GM12801 (cell line): ENCODE data around the gene DNMT3L.

Source experiments
- TF ChIP-seq, protein P1 (sequence below): IDR thresholded peaks from one replicate; pipeline ENCODE4 v1.5.1; 2011; ENCODE audit warnings: control low read depth; ENCODE audit not compliant: insufficient read length; ENCODE audit errors: extremely low read depth

DNMT3L gene

DNA sequence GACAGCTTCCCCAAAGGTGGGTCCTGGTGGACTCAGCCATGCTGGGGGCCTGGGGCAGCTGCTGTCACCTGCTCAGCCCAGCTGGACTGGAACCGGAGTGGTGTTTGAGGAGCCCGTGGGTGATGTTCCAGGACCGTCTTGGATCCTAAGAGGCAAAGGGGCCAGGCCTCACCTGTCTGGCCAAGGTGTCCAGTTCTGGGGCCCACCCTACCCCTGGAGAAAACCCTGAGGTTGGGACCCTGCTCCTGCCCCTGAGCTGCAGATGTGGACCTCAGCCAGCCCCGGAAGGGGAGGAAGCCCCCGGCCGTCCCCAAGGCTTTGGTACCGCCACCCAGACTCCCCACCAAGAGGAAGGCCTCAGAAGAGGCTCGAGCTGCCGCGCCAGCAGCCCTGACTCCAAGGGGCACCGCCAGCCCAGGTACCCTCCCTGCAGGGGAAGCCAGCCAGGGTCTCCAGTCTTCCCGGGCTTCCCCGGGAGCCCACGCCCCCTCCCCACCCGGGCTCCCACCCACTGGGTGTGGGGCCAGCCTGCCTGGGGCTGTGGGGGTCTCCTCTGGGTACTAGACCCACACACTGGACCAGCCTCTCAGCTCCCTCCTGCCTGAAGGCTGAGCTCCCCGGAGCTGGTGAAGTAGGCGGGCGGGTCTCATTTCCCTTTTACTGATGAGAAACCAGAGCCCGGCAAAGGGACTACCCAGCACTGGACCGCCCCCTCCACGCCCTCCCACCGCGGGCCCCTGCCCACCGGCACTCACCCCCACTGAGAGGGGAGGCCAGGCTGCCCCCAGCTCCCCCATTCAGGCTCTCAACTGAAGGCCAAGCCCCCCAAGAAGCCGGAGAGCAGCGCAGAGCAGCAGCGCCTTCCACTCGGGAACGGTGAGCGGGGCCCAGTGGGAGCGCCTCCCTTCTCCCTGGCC, 25.3 kb upstream of the DNMT3L start:
- TF ChIP-seq, protein P1, sequence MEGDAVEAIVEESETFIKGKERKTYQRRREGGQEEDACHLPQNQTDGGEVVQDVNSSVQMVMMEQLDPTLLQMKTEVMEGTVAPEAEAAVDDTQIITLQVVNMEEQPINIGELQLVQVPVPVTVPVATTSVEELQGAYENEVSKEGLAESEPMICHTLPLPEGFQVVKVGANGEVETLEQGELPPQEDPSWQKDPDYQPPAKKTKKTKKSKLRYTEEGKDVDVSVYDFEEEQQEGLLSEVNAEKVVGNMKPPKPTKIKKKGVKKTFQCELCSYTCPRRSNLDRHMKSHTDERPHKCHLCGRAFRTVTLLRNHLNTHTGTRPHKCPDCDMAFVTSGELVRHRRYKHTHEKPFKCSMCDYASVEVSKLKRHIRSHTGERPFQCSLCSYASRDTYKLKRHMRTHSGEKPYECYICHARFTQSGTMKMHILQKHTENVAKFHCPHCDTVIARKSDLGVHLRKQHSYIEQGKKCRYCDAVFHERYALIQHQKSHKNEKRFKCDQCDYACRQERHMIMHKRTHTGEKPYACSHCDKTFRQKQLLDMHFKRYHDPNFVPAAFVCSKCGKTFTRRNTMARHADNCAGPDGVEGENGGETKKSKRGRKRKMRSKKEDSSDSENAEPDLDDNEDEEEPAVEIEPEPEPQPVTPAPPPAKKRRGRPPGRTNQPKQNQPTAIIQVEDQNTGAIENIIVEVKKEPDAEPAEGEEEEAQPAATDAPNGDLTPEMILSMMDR: no peak

DNA sequence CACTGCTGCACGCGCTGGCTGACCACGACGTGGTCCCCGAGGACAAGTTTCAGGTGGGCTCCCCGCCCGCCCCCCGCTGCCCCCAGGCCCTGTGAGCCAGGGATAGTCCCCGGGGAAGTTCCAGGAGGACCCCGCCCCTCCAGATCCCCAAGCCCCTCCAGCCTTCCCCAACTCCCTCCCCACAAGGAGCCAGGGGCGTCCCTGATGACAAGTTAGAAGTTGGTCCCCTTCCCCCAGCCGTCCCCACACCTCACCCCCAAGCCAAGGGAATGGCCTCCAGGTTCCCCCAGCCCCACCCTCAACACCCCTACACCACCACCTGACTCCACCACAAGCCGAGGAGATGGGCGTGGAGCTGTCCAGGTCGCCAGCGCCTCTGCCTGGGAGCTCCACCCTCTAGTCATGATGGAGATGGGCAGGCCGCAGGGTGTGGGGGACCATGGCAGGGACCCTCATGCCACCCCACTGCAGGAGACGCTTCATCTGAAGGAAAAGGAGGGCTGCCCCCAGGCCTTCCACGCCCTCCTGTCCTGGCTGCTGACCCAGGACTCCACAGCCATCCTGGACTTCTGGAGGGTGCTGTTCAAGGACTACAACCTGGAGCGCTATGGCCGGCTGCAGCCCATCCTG, 24.5 kb upstream of the DNMT3L start:
- TF ChIP-seq, protein P1: no peak

DNA sequence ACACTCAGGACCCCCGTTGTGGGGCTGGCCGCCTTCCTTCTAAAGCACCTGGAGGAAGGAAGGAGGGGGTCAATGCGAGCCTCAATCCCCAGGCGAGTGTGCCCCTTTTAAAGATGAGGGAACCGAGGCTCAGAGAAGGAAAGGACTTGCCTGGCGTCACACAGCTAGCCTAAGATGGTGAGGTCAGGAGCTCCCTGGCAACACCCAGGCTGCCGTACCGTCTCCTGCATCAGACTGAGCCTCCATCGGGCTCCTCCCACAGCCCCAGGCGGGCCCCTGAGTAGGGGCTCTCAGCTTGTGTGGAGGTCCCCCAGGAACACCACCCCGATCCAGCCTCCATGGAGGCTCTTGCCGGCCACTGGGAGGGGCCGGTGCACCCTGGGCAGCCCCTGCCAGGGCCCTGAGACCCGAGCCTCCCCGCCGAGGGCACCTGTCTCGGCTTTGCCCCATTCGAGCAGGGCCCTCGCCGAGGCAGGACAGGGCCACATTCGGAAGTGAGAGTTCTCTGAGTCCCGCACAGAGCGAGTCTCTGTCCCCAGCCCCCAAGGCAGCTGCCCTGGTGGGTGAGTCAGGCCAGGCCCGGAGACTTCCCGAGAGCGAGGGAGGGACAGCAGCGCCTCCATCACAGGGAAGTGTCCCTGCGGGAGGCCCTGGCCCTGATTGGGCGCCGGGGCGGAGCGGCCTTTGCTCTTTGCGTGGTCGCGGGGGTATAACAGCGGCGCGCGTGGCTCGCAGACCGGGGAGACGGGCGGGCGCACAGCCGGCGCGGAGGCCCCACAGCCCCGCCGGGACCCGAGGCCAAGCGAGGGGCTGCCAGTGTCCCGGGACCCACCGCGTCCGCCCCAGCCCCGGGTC, 23.7 kb upstream of the DNMT3L start, which contains the start of gene AIRE:
Gene AIRE (plus strand): TSS at position 739 of the 855 bp plus-strand sequence. CDS start 131 bp downstream, outside the sequence.
- TF ChIP-seq, protein P1: no peak

DNA sequence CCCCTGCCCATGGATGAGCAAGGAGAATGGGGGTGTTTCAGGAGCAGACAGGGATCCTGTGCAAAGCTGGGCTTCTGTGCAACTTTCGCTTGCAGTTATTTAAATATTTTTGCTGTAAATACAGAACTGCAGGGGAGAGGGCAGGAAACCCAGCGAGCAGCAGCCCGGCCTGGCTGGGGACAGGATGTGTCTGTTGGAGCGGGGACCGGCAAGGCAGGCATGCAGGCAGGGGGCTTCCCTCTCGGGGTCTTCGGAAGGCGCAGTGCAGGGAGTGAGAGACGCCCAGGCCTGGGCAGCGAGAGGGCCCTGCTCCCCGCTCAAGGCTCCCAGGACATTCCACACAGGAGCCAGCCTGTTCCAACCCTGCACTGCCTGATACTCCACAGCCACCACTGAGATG, 22.3 kb upstream of the DNMT3L start:
- TF ChIP-seq, protein P1: no peak

DNA sequence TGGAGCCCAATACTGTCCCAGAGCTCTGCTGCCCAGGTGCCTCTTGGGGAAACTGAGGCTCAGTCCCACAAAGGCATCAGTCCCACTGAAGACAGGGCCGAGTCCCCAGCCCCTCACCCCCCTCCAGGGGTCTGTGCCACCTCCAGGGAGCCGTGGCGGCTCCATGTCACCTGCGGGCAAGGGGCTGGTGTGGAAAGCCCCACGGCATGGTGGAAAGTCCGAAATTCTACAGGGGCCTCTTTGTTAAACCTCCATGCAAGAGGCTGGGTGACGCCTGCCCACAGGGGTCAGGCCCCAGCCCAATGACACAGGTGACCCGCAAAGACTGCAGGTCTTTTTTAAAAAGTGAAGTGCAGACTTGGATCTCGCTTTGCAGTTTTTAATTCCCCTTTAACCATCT, 20.7 kb upstream of the DNMT3L start:
- TF ChIP-seq, protein P1: no peak

DNA sequence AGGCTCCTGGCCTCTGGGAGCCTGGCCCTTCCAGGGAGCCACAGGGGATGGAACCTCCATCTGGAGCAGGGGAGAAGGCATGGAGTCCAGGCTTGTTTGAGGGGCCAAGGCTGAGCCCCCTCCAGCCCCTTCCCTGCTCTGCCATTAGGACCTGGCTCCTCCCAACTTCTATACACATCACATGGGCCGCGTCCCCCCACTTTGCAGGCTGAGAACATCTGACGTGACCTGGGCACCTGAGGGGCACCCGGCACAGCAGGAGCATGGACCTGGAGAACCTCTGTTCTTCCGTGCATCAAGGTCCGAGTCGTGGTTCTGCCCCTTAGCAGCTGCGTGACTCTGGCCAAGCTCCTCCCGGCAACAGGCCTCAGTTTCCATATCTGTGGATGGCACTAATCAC, 20.1 kb upstream of the DNMT3L start:
- TF ChIP-seq, protein P1: no peak
